Measurements from ENCODE around the gene TEP1. TPM values are rescaled to one million over a fixed set of nuclear protein-coding genes. Genes with fewer than 3 reads are reported as not detected.

Gene TEP1
- total RNA-seq, 1 experiment from 2014 or later: 15.8 TPM

DNA sequence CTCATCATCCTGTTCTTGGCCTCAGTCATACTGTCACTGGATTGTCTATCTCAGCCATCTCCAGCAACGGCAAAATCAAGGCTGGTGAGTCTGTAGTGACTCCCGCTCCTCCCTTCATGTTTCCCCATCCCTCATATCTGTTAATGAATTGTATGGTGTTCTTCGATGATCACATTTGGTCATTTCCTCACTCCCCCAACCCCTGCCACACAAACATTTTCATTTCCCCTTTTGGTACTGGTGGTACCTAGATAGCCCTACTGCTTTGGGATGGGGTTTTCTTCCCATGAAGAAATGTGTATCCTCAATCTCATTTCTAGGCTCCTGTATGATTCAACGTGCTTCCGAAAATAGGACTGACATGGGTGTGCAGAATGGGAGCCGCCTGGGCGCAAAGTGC lies 25.4 kb upstream of the TEP1 start:
- no peak overlapping the region for H4K5ac ChIP-seq (ENCODE audit: insufficient read length, low read depth, low read length)
- no peak overlapping the region for H4K8ac ChIP-seq (replicated peaks; ENCODE audit: insufficient read length, low read depth, low read length)
- no peak overlapping the region for H3K27ac ChIP-seq (ENCODE audit: insufficient read length, low read depth, low read length)
- H3K9ac ChIP-seq (ENCODE audit: extremely low read depth, insufficient read length, low read length): no peak overlapping the region
- no peak overlapping the region for H2BK20ac ChIP-seq (ENCODE audit: low read depth, low read length, poor library complexity, severe bottlenecking)
- H2BK15ac ChIP-seq (ENCODE audit: low read depth, low read length): no peak overlapping the region
- H3T11ph ChIP-seq (ENCODE audit: low read length): no peak overlapping the region
- no peak overlapping the region for H3K4ac ChIP-seq (ENCODE audit: low read depth, low read length)
- no peak overlapping the region for H3K23ac ChIP-seq (ENCODE audit: insufficient read length, low read depth, low read length)
- no peak overlapping the region for H2AFZ ChIP-seq (ENCODE audit: low read length)
- H3K79me2 ChIP-seq (ENCODE audit: insufficient read depth, low read length): no peaks in the 10 kb centered on the region; the same call in 1 of the 2 replicates
- no CpG with 5 or more reads among the region's 7 CpGs for WGBS (ENCODE audit: extremely low coverage, insufficient read length, low lambda C conversion rate)
- no peak overlapping the region for H3K4me2 ChIP-seq (ENCODE audit: insufficient read depth, insufficient read length, low read length)
- H4K20me1 ChIP-seq (ENCODE audit: control insufficient read depth, insufficient read depth, insufficient read length): no peaks in the 10 kb centered on the region
- H3K79me1 ChIP-seq (ENCODE audit: insufficient read depth, low read depth, low read length, poor library complexity, severe bottlenecking): no peaks in the 10 kb centered on the region
- no peaks in the 10 kb centered on the region for H3K23me2 ChIP-seq (ENCODE audit: insufficient read length, low read depth, low read length, poor library complexity, severe bottlenecking)
- no peaks in the 10 kb centered on the region for H3K27me3 ChIP-seq (ENCODE audit: insufficient read depth, low read length)
- no peak overlapping the region for H2BK12ac ChIP-seq (ENCODE audit: insufficient read length, low read depth, low read length)
- no peak overlapping the region for H3K4me3 Mint-ChIP-seq
- H2BK5ac ChIP-seq (ENCODE audit: insufficient read length, low read length): no peak overlapping the region
- H3K4me1 ChIP-seq (ENCODE audit: insufficient read depth, low read length): no peaks in the 10 kb centered on the region
- no peaks in the 10 kb centered on the region for H3K9me3 ChIP-seq (ENCODE audit: control insufficient read depth, low read depth, low read length)
- no peak overlapping the region for H2AK5ac ChIP-seq (ENCODE audit: insufficient read length, low read length)
- no peak overlapping the region for H3K14ac ChIP-seq (ENCODE audit: insufficient read depth, low read length)
- H3K9me3 Mint-ChIP-seq: peaks cover 0 to 4% of the 10 kb centered on the region in 2 experiments; a peak in 2 of 5 replicates
- no peak overlapping the region for H3K27ac Mint-ChIP-seq
- no peak overlapping the region for H3K56ac ChIP-seq (ENCODE audit: insufficient read length, low read depth, low read length)
- DNase-seq: no peak
- H4K91ac ChIP-seq (ENCODE audit: insufficient read length, low read depth, low read length): no peak overlapping the region
- no peak overlapping the region for H3K18ac ChIP-seq (ENCODE audit: insufficient read length, low read depth, low read length)
- 0 out of 2 replicates have a peak, but pooled peaks cover 1% of the 10 kb centered on the region for H3K27me3 Mint-ChIP-seq (ENCODE audit: low read depth)
- TF ChIP-seq, protein P1, sequence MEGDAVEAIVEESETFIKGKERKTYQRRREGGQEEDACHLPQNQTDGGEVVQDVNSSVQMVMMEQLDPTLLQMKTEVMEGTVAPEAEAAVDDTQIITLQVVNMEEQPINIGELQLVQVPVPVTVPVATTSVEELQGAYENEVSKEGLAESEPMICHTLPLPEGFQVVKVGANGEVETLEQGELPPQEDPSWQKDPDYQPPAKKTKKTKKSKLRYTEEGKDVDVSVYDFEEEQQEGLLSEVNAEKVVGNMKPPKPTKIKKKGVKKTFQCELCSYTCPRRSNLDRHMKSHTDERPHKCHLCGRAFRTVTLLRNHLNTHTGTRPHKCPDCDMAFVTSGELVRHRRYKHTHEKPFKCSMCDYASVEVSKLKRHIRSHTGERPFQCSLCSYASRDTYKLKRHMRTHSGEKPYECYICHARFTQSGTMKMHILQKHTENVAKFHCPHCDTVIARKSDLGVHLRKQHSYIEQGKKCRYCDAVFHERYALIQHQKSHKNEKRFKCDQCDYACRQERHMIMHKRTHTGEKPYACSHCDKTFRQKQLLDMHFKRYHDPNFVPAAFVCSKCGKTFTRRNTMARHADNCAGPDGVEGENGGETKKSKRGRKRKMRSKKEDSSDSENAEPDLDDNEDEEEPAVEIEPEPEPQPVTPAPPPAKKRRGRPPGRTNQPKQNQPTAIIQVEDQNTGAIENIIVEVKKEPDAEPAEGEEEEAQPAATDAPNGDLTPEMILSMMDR (conservative IDR thresholded peaks at IDR 0.05): no peak
- peaks cover 25 to 29% of the 10 kb centered on the region in 2 experiments for H3K4me1 Mint-ChIP-seq
- peaks cover 6 to 7% (median 6%) of the 10 kb centered on the region in 3 experiments; a peak in 3 of 7 replicates for H3K36me3 Mint-ChIP-seq (ENCODE audit: insufficient read depth in 1 of 3, low read depth in 3 of 3)
- H2BK120ac ChIP-seq (ENCODE audit: low read depth, low read length, poor library complexity, severe bottlenecking): no peak overlapping the region
